ENCODE data around the gene MFNG.
"Not testable (repeated sequence)": the region's sequence is repeated elsewhere in the genome, so short reads cannot be mapped to it uniquely, and the experiment has no call there.

MFNG gene, protein sequence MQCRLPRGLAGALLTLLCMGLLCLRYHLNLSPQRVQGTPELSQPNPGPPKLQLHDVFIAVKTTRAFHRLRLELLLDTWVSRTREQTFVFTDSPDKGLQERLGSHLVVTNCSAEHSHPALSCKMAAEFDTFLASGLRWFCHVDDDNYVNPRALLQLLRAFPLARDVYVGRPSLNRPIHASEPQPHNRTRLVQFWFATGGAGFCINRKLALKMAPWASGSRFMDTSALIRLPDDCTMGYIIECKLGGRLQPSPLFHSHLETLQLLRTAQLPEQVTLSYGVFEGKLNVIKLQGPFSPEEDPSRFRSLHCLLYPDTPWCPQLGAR

DNA sequence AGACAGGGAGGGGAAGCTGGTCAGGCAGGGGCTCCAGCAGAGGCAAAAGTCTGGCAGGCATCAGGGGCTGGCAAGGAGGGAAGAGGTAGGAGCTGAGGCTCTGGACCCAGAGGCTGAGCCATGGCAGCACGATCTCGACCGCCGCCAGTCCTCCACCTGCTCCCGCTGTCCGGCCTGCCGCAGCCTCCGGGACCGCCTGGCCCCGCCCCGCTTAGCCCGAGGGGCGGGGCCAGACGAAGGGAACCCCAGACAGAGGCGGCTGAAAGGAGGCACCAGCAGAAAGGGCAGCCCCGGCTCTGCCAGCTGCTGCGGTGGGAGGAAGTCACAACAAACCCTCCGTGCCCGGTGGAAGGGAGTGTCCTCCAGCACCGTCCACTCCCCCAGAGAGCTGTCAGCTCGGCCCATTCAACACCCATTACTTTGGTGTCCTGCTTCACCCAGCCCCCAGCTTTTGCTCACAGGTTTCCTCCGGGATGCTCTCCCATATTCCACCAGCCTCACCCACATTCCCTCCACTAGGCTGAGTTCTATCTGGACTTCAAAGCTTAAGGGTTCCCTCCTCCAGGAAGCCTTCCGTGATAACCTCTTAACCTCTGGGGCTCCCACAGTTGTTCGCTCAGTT lies at the start of gene MFNG:
Gene MFNG (minus strand): TSS at position 161 of the 622 bp plus-strand sequence. CDS start 207 bp downstream, outside the sequence.
- no peak for TF ChIP-seq ZNF274 (IDR thresholded peaks at IDR 0.05; ENCODE audit: low read depth, low read length)
- peak within 1 kb of the TSS; percentile 69; the same call in 1 of the 2 replicates for H3K4me3 ChIP-seq (ENCODE audit: low read length)

DNA sequence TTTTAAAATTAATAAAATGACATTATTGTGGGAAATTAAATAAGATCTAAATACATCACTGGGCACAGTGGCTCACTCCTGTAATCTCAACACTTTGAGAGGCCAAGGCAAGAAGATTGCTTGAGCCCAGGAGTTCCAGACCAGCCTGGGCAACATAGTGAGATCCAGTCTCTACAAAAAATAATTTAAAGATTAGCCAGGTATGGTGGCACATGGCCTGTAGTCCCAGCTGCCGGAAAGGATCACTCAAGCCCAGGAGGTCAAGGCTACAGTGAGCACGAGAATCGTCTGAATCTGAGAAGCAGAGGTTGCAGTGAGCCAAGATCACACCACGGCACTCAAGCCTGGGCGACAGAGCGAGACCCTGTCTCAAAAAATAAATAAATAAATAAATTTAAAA lies 49.0 kb upstream of the MFNG start:
- no peak for TF ChIP-seq ZNF274 (IDR thresholded peaks at IDR 0.05; ENCODE audit: low read depth, low read length)
- H3K4me3 ChIP-seq (ENCODE audit: low read length) = no peak overlapping the region

DNA sequence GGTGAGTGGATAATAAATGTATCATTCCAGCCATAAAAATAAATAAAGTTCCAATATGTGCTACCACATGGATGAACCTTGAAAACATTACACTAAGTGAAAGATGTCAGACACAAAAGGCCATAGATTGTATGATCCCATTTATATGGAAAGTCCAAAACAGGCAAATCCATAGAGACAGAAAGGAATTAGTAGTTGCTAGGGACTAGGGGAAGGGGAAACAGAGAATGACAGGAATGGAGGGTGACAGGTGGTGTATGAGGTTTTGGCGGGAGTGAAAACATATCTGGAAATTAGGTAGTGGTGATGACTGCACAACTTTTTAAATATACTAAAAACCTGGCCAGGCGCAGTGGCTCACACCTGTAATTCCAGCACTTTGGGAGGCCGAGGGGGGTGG lies 48.3 kb upstream of the MFNG start:
- TF ChIP-seq ZNF274 (IDR thresholded peaks at IDR 0.05; ENCODE audit: low read depth, low read length) = no peak
- H3K4me3 ChIP-seq (ENCODE audit: low read length) = no peak overlapping the region

DNA sequence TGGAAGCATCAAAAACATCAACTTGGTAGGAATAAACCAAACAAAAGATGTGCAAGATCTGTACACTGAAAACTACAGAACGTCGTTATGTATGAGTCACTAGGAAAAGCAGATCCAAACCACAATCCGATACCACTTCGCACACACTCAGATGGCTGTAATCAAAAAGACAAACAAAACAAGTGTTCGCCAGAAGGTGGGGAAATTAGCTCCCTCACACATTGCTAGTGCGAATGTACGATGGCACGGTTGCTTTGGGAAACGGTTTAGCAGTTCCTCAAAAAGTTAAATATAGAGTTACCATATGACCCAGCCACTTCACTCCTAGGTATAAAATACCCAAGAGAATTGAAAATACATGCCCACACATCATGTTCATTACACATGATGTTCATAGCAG lies 47.8 kb upstream of the MFNG start:
- no peak for TF ChIP-seq ZNF274 (IDR thresholded peaks at IDR 0.05; ENCODE audit: low read depth, low read length)
- no peak overlapping the region for H3K4me3 ChIP-seq (ENCODE audit: low read length)

DNA sequence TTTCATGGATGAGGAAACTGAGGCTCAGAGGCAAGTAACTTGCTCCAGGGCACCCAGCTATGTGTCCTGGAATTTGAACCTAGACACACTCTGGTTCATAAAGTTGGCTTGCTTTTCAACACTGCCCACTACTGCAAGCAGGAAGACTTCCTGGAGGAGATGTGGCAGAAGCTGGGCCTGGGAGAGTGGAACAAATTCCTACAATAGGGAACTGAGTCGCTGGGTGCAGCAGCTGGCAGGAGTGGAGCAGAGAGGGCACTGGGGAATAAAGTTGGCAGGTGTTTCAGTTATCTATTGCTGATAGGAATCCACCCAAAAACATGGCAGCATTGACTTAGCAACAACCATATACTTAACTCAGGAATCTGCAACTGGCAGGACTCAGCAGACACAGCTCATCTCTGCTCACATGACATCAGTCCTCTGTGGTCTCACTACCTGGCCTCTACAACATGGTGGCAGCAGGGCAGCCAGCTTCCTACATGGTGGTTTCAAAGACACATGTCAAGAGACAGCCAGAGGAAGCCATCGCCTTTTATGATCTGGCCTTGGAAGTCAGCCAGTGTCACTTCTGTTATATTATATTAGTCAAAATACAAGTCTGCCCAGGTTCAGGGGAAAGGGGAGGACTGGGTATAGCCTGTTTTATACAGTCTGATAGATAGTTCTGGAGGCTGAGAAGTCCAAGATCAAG lies 43.6 kb upstream of the MFNG start:
- H3K4me3 ChIP-seq (ENCODE audit: low read length) = no peak overlapping the region
- no peak for TF ChIP-seq ZNF274 (IDR thresholded peaks at IDR 0.05; ENCODE audit: low read depth, low read length)

DNA sequence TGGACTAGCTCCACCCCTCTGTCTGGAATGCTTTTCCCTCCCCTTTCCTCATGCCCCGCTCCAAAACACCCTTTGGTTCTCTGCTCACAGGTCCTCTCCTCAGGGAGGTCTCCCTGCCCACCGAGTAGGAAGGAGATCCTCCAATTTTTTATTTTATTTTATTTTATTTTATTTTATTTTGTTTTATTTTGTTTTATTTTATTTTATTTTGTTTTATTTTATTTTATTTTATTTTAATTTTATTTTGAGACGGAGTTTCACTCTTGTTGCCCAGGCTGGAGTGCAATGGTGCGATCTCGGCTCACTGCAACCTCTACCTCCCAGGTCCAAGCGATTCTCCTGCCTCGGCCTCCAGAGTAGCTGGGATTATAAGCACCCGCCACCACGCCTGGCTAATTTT lies 41.8 kb upstream of the MFNG start:
- not testable (repeated sequence) for H3K4me3 ChIP-seq (ENCODE audit: low read length)

DNA sequence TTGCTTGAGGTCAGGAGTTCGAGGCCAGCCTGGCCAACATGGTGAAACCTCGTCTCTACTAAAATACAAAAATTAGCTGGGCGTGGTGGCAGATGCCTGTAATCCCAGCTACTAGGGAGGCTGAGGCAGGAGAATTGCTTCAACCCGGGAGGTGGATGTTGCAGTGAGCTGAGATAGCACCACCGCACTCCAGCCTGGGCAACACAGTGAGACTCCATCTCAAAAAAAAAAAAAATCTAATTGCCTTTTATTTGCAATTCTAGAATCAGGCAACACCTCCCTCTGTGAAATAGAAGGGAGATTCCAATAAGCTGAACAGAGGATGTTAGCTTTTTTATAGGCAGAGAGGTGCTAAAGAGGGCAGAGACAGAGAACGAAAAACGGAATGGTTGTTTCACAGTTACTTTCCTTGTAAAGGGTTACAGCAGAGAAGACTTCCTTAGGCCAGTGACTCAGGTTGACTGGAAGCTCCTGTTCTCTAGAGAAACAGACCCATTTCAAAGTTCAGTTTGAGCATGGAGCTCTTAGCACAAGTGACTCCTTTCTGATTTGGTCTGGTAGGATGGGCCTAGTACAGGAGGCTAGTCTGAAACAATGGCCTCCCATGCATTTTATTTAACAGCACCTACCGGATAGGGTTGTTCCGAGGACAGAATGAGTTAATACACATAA lies 41.0 kb upstream of the MFNG start:
- not testable (repeated sequence) for H3K4me3 ChIP-seq (ENCODE audit: low read length)

DNA sequence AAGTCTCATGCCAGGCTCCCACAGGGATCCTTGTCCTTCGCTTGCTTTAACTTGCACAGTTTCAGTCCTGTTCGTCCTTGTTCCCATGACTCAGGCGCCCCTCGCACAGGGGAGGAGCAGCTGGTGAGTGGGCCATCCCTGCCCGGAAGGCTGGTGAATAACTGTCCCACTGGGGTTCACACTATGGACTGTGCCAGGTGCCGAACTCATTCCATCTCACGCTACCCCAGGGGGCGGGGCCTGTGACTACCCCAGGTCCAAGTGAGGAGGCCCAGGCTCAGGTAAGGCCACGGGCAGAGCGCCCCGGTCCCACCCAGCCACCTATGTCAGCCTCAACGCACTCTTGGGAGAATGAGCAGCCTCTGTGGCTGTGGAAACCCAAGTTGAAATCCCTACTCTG lies 40.2 kb upstream of the MFNG start:
- no peak overlapping the region for H3K4me3 ChIP-seq (ENCODE audit: low read length)
- no peak for TF ChIP-seq ZNF274 (IDR thresholded peaks at IDR 0.05; ENCODE audit: low read depth, low read length)

DNA sequence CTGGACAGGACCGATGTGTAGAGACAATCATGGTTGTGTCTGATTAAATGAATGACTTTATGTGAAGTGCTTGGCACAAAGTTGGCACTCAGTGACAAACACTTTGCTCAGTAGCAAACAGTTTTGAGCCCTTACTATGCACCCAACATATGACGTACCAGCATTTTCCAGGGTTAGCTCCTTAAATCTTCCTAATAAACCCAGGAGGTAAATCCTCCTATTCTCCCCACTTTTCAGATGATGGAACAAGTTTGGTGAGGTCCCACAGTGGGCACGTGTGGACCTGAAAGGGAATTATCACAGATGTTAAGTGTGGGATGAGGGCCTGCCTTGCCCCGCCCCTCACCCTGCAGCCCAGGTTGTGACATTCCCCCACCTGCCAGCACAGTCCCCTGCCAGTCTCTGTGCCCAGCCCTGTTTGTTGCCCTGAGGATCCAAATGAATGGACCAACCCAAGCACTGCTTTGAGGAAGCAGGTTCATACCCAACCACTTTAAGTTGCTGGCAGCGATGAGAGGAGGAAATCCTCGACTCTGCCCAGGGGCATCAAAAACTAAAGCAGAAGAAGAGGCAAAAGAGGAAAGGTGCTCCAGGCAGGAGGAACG lies 39.7 kb upstream of the MFNG start:
- no peak overlapping the region for H3K4me3 ChIP-seq (ENCODE audit: low read length)
- TF ChIP-seq ZNF274 (IDR thresholded peaks at IDR 0.05; ENCODE audit: low read depth, low read length) = no peak

DNA sequence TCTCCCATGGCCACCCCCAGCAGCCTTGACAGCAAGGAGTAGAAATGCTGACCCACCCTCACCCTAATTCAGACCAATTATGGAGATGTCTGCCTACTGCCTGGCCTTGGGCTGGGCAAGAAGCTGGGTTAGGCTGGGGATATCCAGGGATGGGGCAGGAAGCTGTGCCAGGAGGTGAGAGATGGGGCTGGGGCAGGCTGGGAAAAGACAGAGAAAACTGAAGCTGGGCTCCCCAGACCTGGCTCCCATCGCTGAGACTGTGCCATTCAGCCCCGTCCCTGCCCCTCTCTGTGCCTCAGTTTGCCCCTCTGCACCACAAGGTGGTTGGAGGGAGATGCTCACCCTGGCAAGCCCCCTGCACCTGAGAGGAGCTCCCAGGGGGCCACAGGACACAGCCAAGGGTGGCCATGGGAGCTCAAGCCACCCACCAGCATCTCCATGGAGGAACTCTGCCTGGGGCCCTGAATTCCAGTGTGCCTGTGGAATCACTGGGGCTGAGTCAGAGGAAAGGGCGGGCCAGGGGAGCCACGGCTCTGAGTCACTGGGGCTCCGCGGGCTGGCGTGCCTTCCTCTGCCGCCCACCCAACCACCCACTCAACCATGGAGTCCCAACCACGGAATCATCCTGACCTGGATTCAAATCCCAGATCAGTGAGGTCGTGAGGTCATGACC lies 39.0 kb upstream of the MFNG start:
- H3K4me3 ChIP-seq (ENCODE audit: low read length) = no peak overlapping the region
- no peak for TF ChIP-seq ZNF274 (IDR thresholded peaks at IDR 0.05; ENCODE audit: low read depth, low read length)

DNA sequence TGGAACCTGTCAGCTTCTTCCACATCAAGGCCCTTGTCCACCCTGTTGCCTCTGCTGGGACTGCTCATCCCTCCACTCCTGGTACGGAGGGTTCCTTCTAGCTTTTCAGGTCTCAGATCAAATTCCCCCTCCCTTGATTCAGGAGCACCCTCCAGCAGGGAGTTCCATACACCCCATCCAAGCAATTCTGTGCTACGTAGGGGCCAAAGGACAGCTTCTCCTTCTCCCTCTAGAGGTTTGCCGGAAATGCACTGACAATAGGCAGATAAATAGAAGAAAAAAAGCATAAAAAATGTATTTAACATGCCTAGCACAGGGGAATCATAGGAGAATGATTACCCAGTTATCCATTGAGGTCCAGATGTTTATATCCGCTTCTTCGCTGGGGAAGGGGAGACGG lies 36.3 kb upstream of the MFNG start:
- H3K4me3 ChIP-seq (ENCODE audit: low read length) = no peak overlapping the region
- TF ChIP-seq ZNF274 (IDR thresholded peaks at IDR 0.05; ENCODE audit: low read depth, low read length) = no peak

DNA sequence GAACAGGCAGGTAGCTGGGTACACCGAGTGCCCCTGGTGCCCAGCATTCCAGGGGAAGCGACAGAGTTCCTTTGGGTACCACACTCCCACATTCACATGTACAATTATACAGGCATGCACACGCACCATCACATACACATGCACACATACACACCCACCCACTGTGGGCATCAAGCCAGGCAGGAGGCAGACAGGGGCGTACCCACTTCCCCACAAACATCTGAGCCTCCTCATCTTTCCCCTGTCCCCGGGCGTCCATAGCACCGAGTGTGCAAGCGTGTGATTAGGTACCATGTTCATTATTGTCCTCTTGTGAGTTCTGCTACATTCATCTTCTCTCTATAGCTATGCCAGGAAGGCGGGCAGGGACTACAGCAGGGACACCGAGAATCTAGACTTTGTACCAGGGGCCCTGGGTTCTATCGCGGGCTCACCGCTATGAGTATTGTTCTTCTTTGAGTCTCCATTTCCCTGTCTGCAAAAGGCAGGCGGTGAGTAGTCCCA lies 35.1 kb upstream of the MFNG start:
- no peak for TF ChIP-seq ZNF274 (IDR thresholded peaks at IDR 0.05; ENCODE audit: low read depth, low read length)
- no peak overlapping the region for H3K4me3 ChIP-seq (ENCODE audit: low read length)

DNA sequence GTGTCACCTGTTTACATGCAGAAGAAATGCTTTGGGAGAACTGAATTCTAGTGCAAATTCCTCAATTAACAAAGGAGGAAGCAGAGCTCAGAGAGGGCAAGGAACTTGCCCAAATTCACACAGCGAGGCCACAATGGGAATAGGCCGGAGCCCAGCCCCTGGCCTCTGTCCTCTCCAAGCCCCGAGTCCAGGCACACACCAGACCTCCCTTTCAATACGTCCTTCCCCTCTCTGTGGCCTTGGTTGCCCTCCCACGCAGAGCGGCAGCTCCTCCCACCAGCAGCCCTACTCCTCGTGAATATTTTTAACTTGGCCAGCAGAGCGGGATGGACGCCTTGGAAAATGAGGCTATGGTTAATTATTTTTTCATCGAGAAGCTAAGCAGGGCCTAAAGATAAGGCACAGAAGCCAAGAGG lies 34.6 kb upstream of the MFNG start:
- H3K4me3 ChIP-seq (ENCODE audit: low read length) = no peak overlapping the region
- TF ChIP-seq ZNF274 (IDR thresholded peaks at IDR 0.05; ENCODE audit: low read depth, low read length) = no peak
